ENCODE results near the gene RPS6KA4. TPM values are rescaled to one million over a fixed set of nuclear protein-coding genes. Genes with fewer than 3 reads are reported as not detected.

Gene RPS6KA4
- total RNA-seq, 1 donor from 2014 or later = 3.2 TPM

DNA sequence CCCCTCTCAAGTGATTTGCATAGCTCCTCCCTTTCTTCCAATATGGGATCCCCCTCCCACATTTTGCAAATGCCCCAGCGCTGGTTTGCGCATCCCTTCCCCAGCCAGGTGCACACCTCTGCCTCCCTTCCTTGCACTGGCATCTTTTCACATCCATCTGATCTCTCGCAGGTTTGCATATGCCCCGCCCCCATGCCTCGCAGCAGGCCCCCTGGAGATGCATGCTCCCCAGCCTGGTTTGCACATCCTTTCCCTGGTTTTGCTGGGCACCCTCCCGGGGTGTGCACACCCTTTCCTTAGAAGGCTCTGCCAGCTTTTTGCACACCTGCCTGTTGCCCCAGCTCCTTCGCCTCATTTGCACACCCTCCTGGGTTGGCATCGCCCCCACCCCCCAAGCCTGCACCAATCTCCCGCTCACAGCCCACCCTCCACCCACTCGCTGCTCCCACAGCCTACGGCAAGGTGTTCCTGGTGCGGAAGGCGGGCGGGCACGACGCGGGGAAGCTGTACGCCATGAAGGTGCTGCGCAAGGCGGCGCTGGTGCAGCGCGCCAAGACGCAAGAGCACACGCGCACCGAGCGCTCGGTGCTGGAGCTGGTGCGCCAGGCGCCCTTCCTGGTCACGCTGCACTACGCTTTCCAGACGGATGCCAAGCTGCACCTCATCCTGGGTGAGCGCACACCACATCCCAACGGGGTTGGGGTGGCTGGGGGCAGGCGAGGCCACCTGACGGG is 917 bp downstream of the RPS6KA4 start:
- Mint-ChIP-seq H3K36me3 (ENCODE audit: unreplicated experiment) (no peaks in the 10 kb centered on the region), H3K4me3 (ENCODE audit: unreplicated experiment) (peak overlapping the region; percentile 81), H3K27me3 (ENCODE audit: unreplicated experiment) (peaks cover 11% of the 10 kb centered on the region), H3K4me1 (ENCODE audit: low read depth, unreplicated experiment) (peaks cover 6% of the 10 kb centered on the region), H3K9me3 (ENCODE audit: unreplicated experiment) (peaks cover 2% of the 10 kb centered on the region), H3K27ac (ENCODE audit: unreplicated experiment) (no peak overlapping the region)
- TF ChIP-seq, protein P1, sequence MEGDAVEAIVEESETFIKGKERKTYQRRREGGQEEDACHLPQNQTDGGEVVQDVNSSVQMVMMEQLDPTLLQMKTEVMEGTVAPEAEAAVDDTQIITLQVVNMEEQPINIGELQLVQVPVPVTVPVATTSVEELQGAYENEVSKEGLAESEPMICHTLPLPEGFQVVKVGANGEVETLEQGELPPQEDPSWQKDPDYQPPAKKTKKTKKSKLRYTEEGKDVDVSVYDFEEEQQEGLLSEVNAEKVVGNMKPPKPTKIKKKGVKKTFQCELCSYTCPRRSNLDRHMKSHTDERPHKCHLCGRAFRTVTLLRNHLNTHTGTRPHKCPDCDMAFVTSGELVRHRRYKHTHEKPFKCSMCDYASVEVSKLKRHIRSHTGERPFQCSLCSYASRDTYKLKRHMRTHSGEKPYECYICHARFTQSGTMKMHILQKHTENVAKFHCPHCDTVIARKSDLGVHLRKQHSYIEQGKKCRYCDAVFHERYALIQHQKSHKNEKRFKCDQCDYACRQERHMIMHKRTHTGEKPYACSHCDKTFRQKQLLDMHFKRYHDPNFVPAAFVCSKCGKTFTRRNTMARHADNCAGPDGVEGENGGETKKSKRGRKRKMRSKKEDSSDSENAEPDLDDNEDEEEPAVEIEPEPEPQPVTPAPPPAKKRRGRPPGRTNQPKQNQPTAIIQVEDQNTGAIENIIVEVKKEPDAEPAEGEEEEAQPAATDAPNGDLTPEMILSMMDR (IDR thresholded peaks at IDR 0.05; ENCODE audit: partially characterized antibody, unreplicated experiment) = no peak
- DNase-seq = no peak

DNA sequence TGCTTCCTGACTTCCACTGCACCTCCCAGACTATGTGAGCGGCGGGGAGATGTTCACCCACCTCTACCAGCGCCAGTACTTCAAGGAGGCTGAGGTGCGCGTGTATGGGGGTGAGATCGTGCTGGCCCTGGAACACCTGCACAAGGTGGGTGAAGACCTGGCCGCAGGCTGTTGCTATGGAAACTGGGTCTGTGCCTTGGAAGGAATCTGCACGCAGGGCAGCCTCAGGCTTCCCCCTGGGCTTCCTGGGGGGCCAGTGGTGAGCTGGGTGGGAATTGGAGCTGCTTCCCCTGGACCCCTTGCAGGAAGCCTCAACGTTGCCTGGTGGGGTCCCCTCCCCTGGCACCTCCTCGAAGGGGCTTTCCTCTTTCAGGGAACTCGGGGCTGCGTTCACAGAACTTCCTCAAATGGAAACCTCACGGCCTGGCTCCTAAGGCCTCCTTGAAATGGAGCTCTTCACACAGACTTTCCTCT is 1.5 kb downstream of the RPS6KA4 start:
- H3K36me3 Mint-ChIP-seq (ENCODE audit: unreplicated experiment) = no peaks in the 10 kb centered on the region
- H3K27me3 Mint-ChIP-seq (ENCODE audit: unreplicated experiment) = peaks cover 11% of the 10 kb centered on the region
- H3K4me1 Mint-ChIP-seq (ENCODE audit: low read depth, unreplicated experiment) = peaks cover 6% of the 10 kb centered on the region
- TF ChIP-seq, protein P1 (IDR thresholded peaks at IDR 0.05; ENCODE audit: partially characterized antibody, unreplicated experiment) = no peak
- H3K9me3 Mint-ChIP-seq (ENCODE audit: unreplicated experiment) = peaks cover 2% of the 10 kb centered on the region
- no peak overlapping the region for H3K4me3 Mint-ChIP-seq (ENCODE audit: unreplicated experiment)
- DNase-seq = no peak
- no peak overlapping the region for H3K27ac Mint-ChIP-seq (ENCODE audit: unreplicated experiment)

GRCh38 chr11:64361659-64362058 is 2.7 kb downstream of the RPS6KA4 start:
- Mint-ChIP-seq H3K36me3 (ENCODE audit: unreplicated experiment) (peaks cover 3% of the 10 kb centered on the region), H3K4me3 (ENCODE audit: unreplicated experiment) (no peak overlapping the region), H3K27ac (ENCODE audit: unreplicated experiment) (no peak overlapping the region)

DNA sequence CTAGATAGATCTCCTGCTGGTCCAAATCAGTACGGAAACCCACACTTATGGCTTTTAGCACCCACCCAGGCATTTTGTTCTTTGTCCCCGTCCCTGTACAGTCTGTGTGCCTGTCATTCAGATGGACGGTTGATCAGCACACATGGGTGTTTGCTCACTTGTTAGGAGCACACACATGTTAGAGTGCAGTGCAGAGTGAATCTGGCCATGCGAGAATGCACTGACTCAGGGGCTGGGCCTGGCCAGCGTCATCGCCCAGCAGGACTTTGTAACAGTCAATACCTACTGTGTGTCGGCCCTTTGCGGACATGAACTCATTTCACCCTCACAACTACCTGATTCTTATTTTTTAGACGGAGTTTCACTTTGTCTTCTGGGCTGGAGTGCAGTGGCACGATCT is 3.4 kb downstream of the RPS6KA4 start:
- H3K9me3 Mint-ChIP-seq (ENCODE audit: unreplicated experiment) = no peaks in the 10 kb centered on the region
- H3K27ac Mint-ChIP-seq (ENCODE audit: unreplicated experiment) = peak overlapping the region; percentile 17
- peaks cover 2% of the 10 kb centered on the region for H3K4me1 Mint-ChIP-seq (ENCODE audit: low read depth, unreplicated experiment)
- H3K4me3 Mint-ChIP-seq (ENCODE audit: unreplicated experiment) = no peak overlapping the region
- peaks cover 9% of the 10 kb centered on the region for H3K27me3 Mint-ChIP-seq (ENCODE audit: unreplicated experiment)
- H3K36me3 Mint-ChIP-seq (ENCODE audit: unreplicated experiment) = peaks cover 5% of the 10 kb centered on the region
- DNase-seq = no peak
- TF ChIP-seq, protein P1 (IDR thresholded peaks at IDR 0.05; ENCODE audit: partially characterized antibody, unreplicated experiment) = no peak

More at GRCh38 chr11:64361659-64362058, 2.7 kb downstream of the RPS6KA4 start:
- TF ChIP-seq, protein P1 (IDR thresholded peaks at IDR 0.05; ENCODE audit: partially characterized antibody, unreplicated experiment) = no peak
- peaks cover 3% of the 10 kb centered on the region for H3K4me1 Mint-ChIP-seq (ENCODE audit: low read depth, unreplicated experiment)
- peaks cover 10% of the 10 kb centered on the region for H3K27me3 Mint-ChIP-seq (ENCODE audit: unreplicated experiment)
- DNase-seq = no peak
- H3K9me3 Mint-ChIP-seq (ENCODE audit: unreplicated experiment) = peaks cover 1% of the 10 kb centered on the region

- TF ChIP-seq, protein P1 (IDR thresholded peaks at IDR 0.05; ENCODE audit: partially characterized antibody, unreplicated experiment) = no peak
- peaks cover 2% of the 10 kb centered on the region for H3K4me1 Mint-ChIP-seq (ENCODE audit: low read depth, unreplicated experiment)
- peaks cover 18% of the 10 kb centered on the region for H3K27me3 Mint-ChIP-seq (ENCODE audit: unreplicated experiment)
- H3K4me3 Mint-ChIP-seq (ENCODE audit: unreplicated experiment) = no peak overlapping the region
- H3K9me3 Mint-ChIP-seq (ENCODE audit: unreplicated experiment) = peaks cover 1% of the 10 kb centered on the region
- no peak overlapping the region for H3K27ac Mint-ChIP-seq (ENCODE audit: unreplicated experiment)
- no peak for DNase-seq
- peaks cover 5% of the 10 kb centered on the region for H3K36me3 Mint-ChIP-seq (ENCODE audit: unreplicated experiment)
Measured at GRCh38 chr11:64364435-64364834, 5.5 kb downstream of the RPS6KA4 start.

Measured in glutamatergic neuron (in vitro differentiated cells).